Endothelial cell of umbilical vein (primary cell): ENCODE results near the gene ANKRD60.

Experiments
- EZH2 ChIP-seq: IDR thresholded peaks from 2 replicates; pipeline ENCODE4 v1.6.1; 2012; ENCODE audit warnings: borderline replicate concordance, low read depth, mild to moderate bottlenecking, moderate library complexity, low read length, inconsistent platforms; ENCODE audit not compliant: severe bottlenecking
- POLR2A ChIP-seq: IDR thresholded peaks from 2 replicates; pipeline ENCODE4 v1.6.1; 2012; ENCODE audit warnings: low read depth, mild to moderate bottlenecking, control low read depth, low read length
- TF ChIP-seq, protein P1 (sequence below), 2 donors: IDR thresholded peaks; 1 replicate in 1 of 2; 2 replicates in 1 of 2; pipeline ENCODE4 v1.5.1; 2011; ENCODE audit warnings: low read length in 2 of 2, mild to moderate bottlenecking in 2 of 2, moderate library complexity in 2 of 2, control low read depth in 1 of 2, inconsistent platforms in 1 of 2, low read depth in 1 of 2; ENCODE audit not compliant: insufficient read depth in 1 of 2; ENCODE audit errors: extremely low read depth in 1 of 2
- TF ChIP-seq, protein P2 (sequence below): IDR thresholded peaks from 2 replicates; pipeline ENCODE4 v1.6.1; 2011; ENCODE audit not compliant: insufficient read depth, insufficient read length

DNA sequence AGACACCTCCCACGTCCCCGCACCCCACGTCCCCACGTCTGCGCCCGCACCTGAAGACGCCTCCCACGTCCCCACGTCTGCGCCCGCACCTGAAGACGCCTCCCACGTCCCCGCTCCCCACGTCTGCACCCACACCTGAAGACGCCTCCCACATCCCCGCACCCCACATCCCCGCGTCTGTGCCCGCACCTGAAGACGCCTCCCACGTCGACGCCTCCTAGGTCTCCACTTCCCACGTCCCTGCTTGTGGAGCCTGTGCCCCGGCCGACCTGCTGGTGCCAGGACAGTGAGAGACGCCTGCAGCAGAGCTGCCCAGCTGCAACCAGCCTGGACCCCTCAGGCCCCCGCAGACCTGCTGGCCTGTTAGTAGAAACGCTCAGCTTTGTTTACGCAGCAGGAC lies 22.6 kb downstream of the ANKRD60 start:
- TF ChIP-seq, protein P1, sequence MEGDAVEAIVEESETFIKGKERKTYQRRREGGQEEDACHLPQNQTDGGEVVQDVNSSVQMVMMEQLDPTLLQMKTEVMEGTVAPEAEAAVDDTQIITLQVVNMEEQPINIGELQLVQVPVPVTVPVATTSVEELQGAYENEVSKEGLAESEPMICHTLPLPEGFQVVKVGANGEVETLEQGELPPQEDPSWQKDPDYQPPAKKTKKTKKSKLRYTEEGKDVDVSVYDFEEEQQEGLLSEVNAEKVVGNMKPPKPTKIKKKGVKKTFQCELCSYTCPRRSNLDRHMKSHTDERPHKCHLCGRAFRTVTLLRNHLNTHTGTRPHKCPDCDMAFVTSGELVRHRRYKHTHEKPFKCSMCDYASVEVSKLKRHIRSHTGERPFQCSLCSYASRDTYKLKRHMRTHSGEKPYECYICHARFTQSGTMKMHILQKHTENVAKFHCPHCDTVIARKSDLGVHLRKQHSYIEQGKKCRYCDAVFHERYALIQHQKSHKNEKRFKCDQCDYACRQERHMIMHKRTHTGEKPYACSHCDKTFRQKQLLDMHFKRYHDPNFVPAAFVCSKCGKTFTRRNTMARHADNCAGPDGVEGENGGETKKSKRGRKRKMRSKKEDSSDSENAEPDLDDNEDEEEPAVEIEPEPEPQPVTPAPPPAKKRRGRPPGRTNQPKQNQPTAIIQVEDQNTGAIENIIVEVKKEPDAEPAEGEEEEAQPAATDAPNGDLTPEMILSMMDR (IDR thresholded peaks at IDR 0.05; ENCODE audit: extremely low read depth in 1 of 2, insufficient read depth in 1 of 2, low read depth in 1 of 2, low read length in 2 of 2) = no peak
- TF ChIP-seq POLR2A (no peak), EZH2 (no peak)
- TF ChIP-seq, protein P2, sequence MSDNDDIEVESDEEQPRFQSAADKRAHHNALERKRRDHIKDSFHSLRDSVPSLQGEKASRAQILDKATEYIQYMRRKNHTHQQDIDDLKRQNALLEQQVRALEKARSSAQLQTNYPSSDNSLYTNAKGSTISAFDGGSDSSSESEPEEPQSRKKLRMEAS = no peak
